K562 (cell line): ENCODE results near the gene ARHGAP8. TPM values are rescaled to one million over a fixed set of nuclear protein-coding genes. Genes with fewer than 3 reads are reported as not detected.
A peak's percentile ranks its signal among the peaks of the same experiment; 100 is the strongest.

Experiments used
- ATAC-seq: fragments of 200-7000 bp; cut with Tn5 transposase; 3 replicates; pipeline ENCODE4 v1.9.1; 2020; ENCODE audit warnings: moderate library complexity
- BruUV-seq: library from RNA; stranded (reverse); fragments of 400-500 nt; replicated peaks from 2 replicates; lab custom pipeline; 2021; lab: Mats Ljungman, UMichigan
- CTCF ChIA-PET: fragments of 300-600 bp; formaldehyde crosslinking; extraction: SDS; loops from one replicate; lab custom pipeline; 2021; ENCODE audit warnings: low intra/inter-chr PET ratio; lab: Yijun Ruan, JAX
- POLR2A ChIA-PET: fragments of 300-600, 350-650 bp; sonication (Branson Sonifier 250); formaldehyde crosslinking; extraction: SDS; loops from one replicate; lab custom pipeline; 2021; ENCODE audit warnings: antibody characterized with exemption, inconsistent platforms; lab: Yijun Ruan, JAX
- DNase-seq, 4 experiments: peaks; one replicate each; pipeline versions ENCODE4 v3.0.0 to v3.0.0-alpha.2; 2011 to 2018; ENCODE audit warnings: low spot score in 3 of 4, mixed read lengths in 3 of 4; ENCODE audit errors: extremely low read depth in 1 of 4
- FAIRE-seq: peaks from 2 replicates; lab custom pipeline; 2011; peaks lifted over from hg19 to GRCh38; lab: Jason Lieb, UNC
- H2AFZ ChIP-seq: 2 replicates; pipeline ENCODE4 v1.6.0; 2011; ENCODE audit warnings: low read depth, low read length, control low read depth, inconsistent platforms
- H3K27ac ChIP-seq: fragments of 200-600 bp; 3 replicates; pipeline ENCODE4 v1.8.0; 2011; ENCODE audit warnings: low read depth, mild to moderate bottlenecking, control low read depth, inconsistent platforms, low read length, moderate library complexity, mixed read lengths; ENCODE audit errors: extremely low read depth
- H3K27me3 ChIP-seq, 2 experiments: fragments of 300-600 bp in 1 of 2; 2 replicates in 1 of 2; 3 replicates in 1 of 2; pipeline versions ENCODE4 v1.6.0 to v1.8.0; 2011; ENCODE audit warnings: inconsistent platforms in 2 of 2, low read length in 2 of 2, mild to moderate bottlenecking in 1 of 2, mixed read lengths in 1 of 2, moderate library complexity in 1 of 2; ENCODE audit not compliant: control insufficient read depth in 2 of 2, insufficient read depth in 2 of 2
- H3K36me3 ChIP-seq: fragments of 300-600 bp; 3 replicates; pipeline ENCODE4 v1.8.0; 2011; ENCODE audit warnings: mild to moderate bottlenecking, low read length, inconsistent platforms; ENCODE audit not compliant: control insufficient read depth, insufficient read depth
- H3K4me1 ChIP-seq, 2 experiments: fragments of 200-600 bp in 1 of 2; replicated peaks in 1 of 2; 2 replicates in 1 of 2; 3 replicates in 1 of 2; pipeline versions ENCODE4 v1.5.1 to v1.8.0; 2011; ENCODE audit warnings: inconsistent platforms in 2 of 2, low read length in 2 of 2, mild to moderate bottlenecking in 1 of 2, mixed read lengths in 1 of 2, moderate library complexity in 1 of 2; ENCODE audit not compliant: control insufficient read depth in 2 of 2, insufficient read depth in 2 of 2
- H3K4me2 ChIP-seq: 2 replicates; pipeline ENCODE4 v1.6.1; 2011; ENCODE audit warnings: low read length, control low read depth, inconsistent platforms, mixed read lengths; ENCODE audit not compliant: insufficient read depth
- H3K4me3 ChIP-seq: fragments of 200-600 bp; sonication (generic), shearing (Covaris generic); 2 replicates; pipeline ENCODE4 v1.5.1; 2016; ENCODE audit warnings: control low read depth, inconsistent platforms
- H3K79me2 ChIP-seq: fragments of 200-600 bp; 3 replicates; pipeline ENCODE4 v1.8.0; 2011; ENCODE audit warnings: low read length, inconsistent platforms; ENCODE audit not compliant: control insufficient read depth, insufficient read depth
- H3K9ac ChIP-seq, 2 experiments: 2 replicates each; pipeline versions ENCODE4 v1.6.0 to v1.6.1; 2011; ENCODE audit warnings: low read depth in 2 of 2, low read length in 2 of 2, control low read depth in 1 of 2, inconsistent platforms in 1 of 2, mild to moderate bottlenecking in 1 of 2, mixed read lengths in 1 of 2; ENCODE audit not compliant: insufficient read depth in 1 of 2
- H3K9me1 ChIP-seq: one replicate; pipeline ENCODE4 v1.6.0; 2011; ENCODE audit warnings: inconsistent platforms, mild to moderate bottlenecking, low read length, moderate library complexity; ENCODE audit not compliant: control insufficient read depth, insufficient read depth
- H3K9me3 ChIP-seq: replicated peaks from 2 replicates; pipeline ENCODE4 v1.5.1; 2011; ENCODE audit warnings: low read depth, low read length, inconsistent platforms; ENCODE audit not compliant: control insufficient read depth, insufficient read depth
- H4K20me1 ChIP-seq: replicated peaks from 2 replicates; pipeline ENCODE4 v1.6.1; 2011; ENCODE audit warnings: low read length, inconsistent platforms, mixed read lengths; ENCODE audit not compliant: control insufficient read depth, insufficient read depth
- BCLAF1 ChIP-seq, 2 experiments: fragments of 450-650 bp in 1 of 2; IDR thresholded peaks; 2 replicates each; pipeline ENCODE4 v1.6.1; 2011 to 2017; ENCODE audit warnings: low read depth in 2 of 2, antibody characterized with exemption in 1 of 2, borderline replicate concordance in 1 of 2, low read length in 1 of 2, mild to moderate bottlenecking in 1 of 2, mixed read lengths in 1 of 2; ENCODE audit not compliant: control insufficient read depth in 1 of 2
- IRF9 ChIP-seq: fragments of 450-650 bp; IDR thresholded peaks from 2 replicates; pipeline ENCODE4 v1.6.1; 2016; ENCODE audit warnings: missing biosample characterization, missing genetic modification characterization
- NCOA4 ChIP-seq: fragments of 450-650 bp; IDR thresholded peaks from 2 replicates; pipeline ENCODE4 v1.6.1; 2018; ENCODE audit warnings: mild to moderate bottlenecking; ENCODE audit not compliant: partially characterized antibody
- ZNF121 ChIP-seq: sonication (generic); formaldehyde crosslinking; conservative IDR thresholded peaks from 2 replicates; pipeline ENCODE4 v1.8.0; 2022; ENCODE audit warnings: missing genetic modification reagents
- WGBS: fragments of 100-300 bp; shearing (Covaris generic); methylation state at CpG from one replicate; pipeline ENCODE4 v1.1.6; 2016; ENCODE audit warnings: low coverage, mixed read lengths; ENCODE audit not compliant: insufficient coverage; ENCODE audit errors: missing lambda C conversion rate; 5-methylcytosine and 5-hydroxymethylcytosine counted together
- in situ Hi-C: fragments of 300-500 bp; cut with MboI; formaldehyde crosslinking; loops from 4 replicates; pipeline ENCODE4 v1.15.0; 2018; ENCODE audit warnings: inconsistent platforms, mixed read lengths
- intact Hi-C: fragments of 100-400 bp; cut with micrococcal nuclease; formaldehyde crosslinking; loops from 2 replicates; pipeline ENCODE4 v1.14.2; 2022
- polyA plus RNA-seq, 8 experiments: library from polyadenylated mRNA; depleted of rRNA in 4 of 8; stranded (reverse) in 5 of 8; unstranded in 3 of 8; fragments of >200 nt; fragmentation: Nextera tagmentation in 2 of 8; fragmentation: Illumina TruSeq in 1 of 8; extraction: Ambion mirVana in 2 of 8; extraction: Trizol in 1 of 8; gene quantifications; 2 replicates each; pipeline versions ENCODE4 v1.2.1 to v1.2.3, GENCODE V29; 2011 to 2014; ENCODE audit warnings: inconsistent platforms in 1 of 8, missing spikeins in 1 of 8
- total RNA-seq, 7 experiments: library from RNA; depleted of rRNA in 6 of 7; stranded (reverse); fragments of >200 nt in 6 of 7; fragmentation: Illumina TruSeq in 2 of 7; extraction: Trizol in 2 of 7; gene quantifications; 2 replicates each; pipeline versions ENCODE4 v1.2.1 to v1.2.3, GENCODE V29; 2011 to 2021; ENCODE audit warnings: low replicate concordance in 1 of 7

The ARHGAP8 gene
- total and polyA plus RNA-seq, 9 of the 15 experiments (the other 6 are each of a cell fraction or from before 2014, with no cell fraction given): 0.15 to 2.2 (median 0.62) TPM

GRCh38 chr22:44818727-44819126 is 66.4 kb downstream of the ARHGAP8 start:
- Histone ChIP-seq H3K4me1 (peaks cover 0 to 3% of the 10 kb centered on the region in 2 experiments; a peak in 1 of 5 replicates), H2AFZ (no peak overlapping the region), H4K20me1 (no peaks in the 10 kb centered on the region), H3K27me3 (peaks cover 2 to 46% of the 10 kb centered on the region in 2 experiments; a peak in 2 of 5 replicates), H3K36me3 (no peaks in the 10 kb centered on the region), H3K9me1 (no peaks in the 10 kb centered on the region), H3K9me3 (no peaks in the 10 kb centered on the region), H3K79me2 (no peaks in the 10 kb centered on the region), H3K4me2 (no peak overlapping the region), H3K4me3 (no peak overlapping the region), H3K27ac (no peak overlapping the region), H3K9ac (no peak overlapping the region)
- in situ Hi-C loops (loop anchor here (25.0 kb wide), 1 partner anchor 419 kb away; the partner anchor contains the start of gene KIAA0930), intact Hi-C loops (no loop called here)
- POLR2A ChIA-PET: no interaction called here
- no peak for ATAC-seq
- TF ChIP-seq NCOA4 (no peak), ZNF121 (CRISPR knock-in tag) (peak; percentile 55)
- CTCF ChIA-PET: interaction anchor here (0.6 kb wide), 1 partner anchor 443 kb away, joined by 3 read pairs; no protein-coding TSS in a partner anchor
- no peak for DNase-seq
- FAIRE-seq: no peak
- WGBS: 9% methylated on average over 4 of the region's 5 CpGs
- no TSS peak for BruUV-seq

GRCh38 chr22:44819966-44820631 is 67.7 kb downstream of the ARHGAP8 start:
- no peaks in the 10 kb centered on the region for H3K9me3 ChIP-seq
- intact Hi-C loops: loop anchor here (2.0 kb wide), 1 partner anchor 277 kb away; no protein-coding TSS in a partner anchor
- H3K4me3 ChIP-seq: no peak overlapping the region
- BruUV-seq: no TSS peak
- H3K36me3 ChIP-seq: no peaks in the 10 kb centered on the region
- no peaks in the 10 kb centered on the region for H3K79me2 ChIP-seq
- peaks cover 2 to 47% of the 10 kb centered on the region in 2 experiments; a peak in 2 of 5 replicates for H3K27me3 ChIP-seq
- H2AFZ ChIP-seq: no peak overlapping the region
- H3K27ac ChIP-seq: no peak overlapping the region
- in situ Hi-C loops: loop anchor here (25.0 kb wide), 1 partner anchor 417 kb away; the partner anchor contains the start of gene KIAA0930
- peaks cover 0 to 4% of the 10 kb centered on the region in 2 experiments; a peak in 1 of 5 replicates for H3K4me1 ChIP-seq
- ATAC-seq (no peak), DNase-seq (no peak), FAIRE-seq (no peak)
- CTCF ChIA-PET: no interaction called here
- no peak overlapping the region for H3K9ac ChIP-seq
- no peaks in the 10 kb centered on the region for H3K9me1 ChIP-seq
- POLR2A ChIA-PET: interaction anchor here (0.9 to 1.1 kb wide), 2 partner anchors 13 to 16 kb away, joined by 3 to 5 read pairs; no protein-coding TSS in a partner anchor
- TF ChIP-seq IRF9: no peak
- TF ChIP-seq BCLAF1 (IDR thresholded peaks at IDR 0.05; ENCODE audit: borderline replicate concordance in 1 of 2, control insufficient read depth in 1 of 2, low read depth in 2 of 2, low read length in 1 of 2): no peak
- WGBS: 5% methylated on average over 9 of the region's 18 CpGs
- no peaks in the 10 kb centered on the region for H4K20me1 ChIP-seq
- H3K4me2 ChIP-seq: no peak overlapping the region
